Stimulated activated CD8-positive, alpha-beta memory T cell treated with anti-CD3 and anti-CD28 coated beads, Interleukin-7, amount 100 ng/mL, for 48 hours (primary cell): ENCODE measurements around the gene TMEM248.
"Not testable (repeated sequence)": the region's sequence is repeated elsewhere in the genome, so short reads cannot be mapped to it uniquely, and the experiment has no call there.

Experiments used
- DNase-seq, 2 donors: peaks; one replicate each; pipeline ENCODE4 v3.0.0-alpha.2; 2020; ENCODE audit warnings: low read depth in 1 of 2; ENCODE audit errors: extremely low read depth in 1 of 2

TMEM248 gene

DNA sequence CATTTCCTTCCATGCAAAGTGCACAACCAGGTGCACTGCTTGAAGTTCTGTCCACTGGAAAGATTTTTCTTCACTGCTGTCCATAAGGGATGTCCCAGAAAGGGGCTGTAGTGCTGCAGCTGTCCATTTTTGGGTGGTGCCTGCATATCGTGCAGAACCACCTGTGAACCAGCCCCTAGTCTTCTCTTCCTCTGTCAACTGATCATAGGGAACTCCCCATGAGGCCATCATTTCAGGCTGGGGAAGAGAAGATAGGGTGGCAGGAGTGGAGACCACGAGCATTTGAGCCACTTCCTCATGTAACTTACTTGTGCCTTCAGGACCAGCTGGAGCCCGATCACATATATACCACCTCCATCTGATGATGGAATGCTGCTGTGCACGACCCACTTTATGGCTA, 12.4 kb upstream of the TMEM248 start:
- not testable (repeated sequence) for DNase-seq

GRCh38 chr7:66910789-66911188, 10.2 kb upstream of the TMEM248 start:
- DNase-seq, result no peak

DNA sequence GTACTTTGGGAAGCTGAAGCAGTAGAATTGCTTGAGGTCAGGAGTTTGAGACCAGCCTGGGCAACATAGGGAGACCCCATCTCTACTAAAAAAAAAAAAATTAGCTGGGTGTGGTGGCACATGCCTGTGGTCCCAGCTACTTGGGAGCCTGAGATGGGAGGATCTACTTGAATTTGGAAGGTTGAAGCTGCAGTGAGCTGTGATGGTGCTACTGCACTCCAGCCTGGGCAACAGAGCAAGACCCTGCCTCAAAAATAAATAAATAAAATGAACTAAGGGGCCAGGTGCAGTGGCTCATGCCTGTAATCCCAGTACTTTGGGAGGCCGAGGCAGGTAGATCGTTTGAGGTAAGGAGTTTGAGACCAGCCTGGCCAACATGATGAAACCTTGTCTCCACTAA, 9.8 kb upstream of the TMEM248 start:
- not testable (repeated sequence) for DNase-seq

DNA sequence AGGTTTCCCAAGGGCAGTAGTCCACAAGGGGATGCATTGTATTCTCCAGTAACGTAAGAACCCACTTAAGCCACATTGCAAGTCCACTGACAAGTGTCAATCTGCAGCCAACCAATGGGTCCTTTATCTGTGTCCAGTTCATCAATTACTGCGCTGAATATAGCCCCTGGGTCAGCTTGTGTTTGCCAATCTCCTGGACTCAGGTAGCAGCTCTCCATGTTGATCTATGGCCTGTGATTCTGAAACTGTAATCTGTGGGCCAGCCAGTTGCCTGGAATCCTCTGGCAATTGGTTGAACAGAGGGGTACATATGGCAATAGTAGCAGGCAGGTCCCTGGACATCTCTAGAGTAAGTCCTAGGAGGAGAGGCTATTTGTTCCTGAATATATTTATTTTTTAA, 8.8 kb upstream of the TMEM248 start:
- no peak for DNase-seq

GRCh38 chr7:66913118-66914037, 7.6 kb upstream of the TMEM248 start:
- no peak for DNase-seq

DNA sequence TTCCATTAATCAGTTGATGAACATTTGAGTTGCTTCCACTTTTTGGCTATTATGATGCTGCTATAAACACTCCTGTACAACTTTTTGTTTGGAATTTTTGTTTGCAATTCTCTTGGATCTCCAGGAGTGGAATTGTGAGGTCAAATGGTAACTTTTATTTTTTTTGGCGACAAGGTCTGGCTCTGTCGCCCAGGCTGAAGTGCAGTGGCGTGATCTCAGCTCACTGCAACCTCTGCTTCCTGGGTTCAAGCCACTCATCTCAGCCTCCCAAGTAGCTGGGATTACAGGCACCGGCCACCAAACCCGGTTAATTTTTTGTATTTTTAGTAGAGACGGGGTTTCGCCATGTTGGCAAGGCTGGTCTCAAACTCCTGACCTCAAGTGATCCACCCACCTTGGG, 3.1 kb upstream of the TMEM248 start:
- not testable (repeated sequence) for DNase-seq

GRCh38 chr7:66919304-66919703, 1.7 kb upstream of the TMEM248 start:
- no peak for DNase-seq

DNA sequence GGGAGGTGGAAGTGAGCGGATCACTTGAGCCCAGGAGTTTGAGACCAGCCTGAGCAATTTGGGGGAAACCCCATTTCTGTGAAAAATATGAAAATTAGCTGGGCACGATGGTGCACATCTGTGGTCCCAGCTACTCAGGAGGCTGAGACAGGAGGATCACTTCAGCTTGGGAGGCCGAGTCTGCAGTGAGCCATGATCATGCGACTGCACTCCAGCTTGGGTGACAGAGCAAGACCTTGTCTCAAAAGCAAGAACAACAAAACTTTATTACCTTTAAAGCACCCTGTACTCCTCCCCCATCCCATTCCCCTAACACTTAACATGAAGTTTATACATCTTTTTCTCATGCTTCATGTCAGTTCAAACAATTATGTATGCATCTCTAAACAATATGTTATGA, 1.3 kb upstream of the TMEM248 start:
- no peak for DNase-seq

GRCh38 chr7:66920256-66920655, 769 bp upstream of the TMEM248 start:
- no peak for DNase-seq

GRCh38 chr7:66921396-66921917, 432 bp downstream of the TMEM248 start:
- no peak for DNase-seq

GRCh38 chr7:66921918-66922486, 977 bp downstream of the TMEM248 start:
- DNase-seq, result no peak

- no peak for DNase-seq
These were observed 4.2 kb downstream of the TMEM248 start for GRCh38 chr7:66925255-66925654.

DNA sequence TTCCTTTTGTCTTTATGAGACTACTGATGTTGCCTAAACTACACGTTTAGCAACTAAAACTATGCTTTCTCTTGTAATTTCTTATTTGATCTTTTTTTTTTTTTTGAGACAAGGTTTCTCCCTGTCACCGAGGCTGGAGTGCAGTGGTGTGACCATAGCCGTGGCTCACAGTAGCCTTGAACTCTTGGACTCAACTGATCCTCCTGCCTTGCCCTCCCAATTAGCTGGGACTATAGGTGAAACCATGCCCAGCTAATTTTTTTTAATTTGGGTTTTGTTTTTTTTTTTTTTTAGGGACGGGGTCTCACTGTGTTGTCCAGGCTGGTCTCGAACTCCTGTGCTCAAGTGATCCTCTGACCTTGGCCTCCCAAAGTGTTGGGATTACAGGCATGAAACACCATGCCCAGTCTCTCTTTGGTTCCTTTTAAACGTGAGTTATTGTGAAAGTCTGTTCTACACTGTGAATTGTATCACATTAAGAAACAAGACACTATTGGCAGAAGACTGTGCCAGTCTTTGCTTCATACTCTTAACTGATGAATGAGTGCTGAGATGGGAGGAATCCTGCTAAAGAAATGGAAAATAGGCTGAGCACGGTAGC, 6.4 kb downstream of the TMEM248 start:
- DNase-seq, result no peak

DNA sequence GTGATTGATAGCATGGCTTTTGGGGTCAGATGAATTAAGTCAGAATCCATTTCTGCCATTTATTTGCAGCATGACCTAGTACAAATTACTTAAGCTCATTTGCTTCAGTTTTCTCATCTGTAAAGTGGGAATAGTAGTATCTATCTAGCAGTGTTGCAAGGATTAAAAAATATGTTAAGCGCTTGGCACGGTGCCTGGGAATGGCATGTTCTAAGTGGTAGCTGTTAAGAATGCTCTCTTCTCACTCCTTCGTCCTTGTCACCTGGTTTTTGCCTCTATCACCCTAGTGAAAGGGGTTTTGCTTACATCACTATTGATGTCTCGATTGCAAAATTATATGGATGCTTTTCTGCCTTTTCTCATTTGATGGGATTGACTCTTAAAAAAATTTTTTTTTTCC, 7.4 kb downstream of the TMEM248 start:
- no peak for DNase-seq

DNA sequence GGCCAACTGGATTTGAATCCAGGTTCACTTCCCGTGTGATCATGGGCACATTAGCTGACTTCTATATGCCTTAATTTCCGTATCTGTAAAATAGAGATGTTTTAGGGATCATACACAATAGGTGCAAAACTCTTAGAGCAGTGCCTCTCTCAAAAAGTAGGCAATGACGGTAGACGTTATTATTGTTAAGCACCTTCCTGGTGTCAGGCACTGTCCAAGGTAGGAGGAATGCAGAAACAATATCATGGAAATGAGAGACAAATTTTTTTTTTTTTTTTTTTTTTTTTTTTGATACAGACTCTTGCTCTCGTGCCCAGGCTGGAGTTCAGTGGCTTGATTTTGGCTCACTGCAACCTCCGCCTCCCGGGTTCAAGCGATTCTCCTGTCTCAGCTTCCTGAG, 8.1 kb downstream of the TMEM248 start:
- no peak for DNase-seq

DNA sequence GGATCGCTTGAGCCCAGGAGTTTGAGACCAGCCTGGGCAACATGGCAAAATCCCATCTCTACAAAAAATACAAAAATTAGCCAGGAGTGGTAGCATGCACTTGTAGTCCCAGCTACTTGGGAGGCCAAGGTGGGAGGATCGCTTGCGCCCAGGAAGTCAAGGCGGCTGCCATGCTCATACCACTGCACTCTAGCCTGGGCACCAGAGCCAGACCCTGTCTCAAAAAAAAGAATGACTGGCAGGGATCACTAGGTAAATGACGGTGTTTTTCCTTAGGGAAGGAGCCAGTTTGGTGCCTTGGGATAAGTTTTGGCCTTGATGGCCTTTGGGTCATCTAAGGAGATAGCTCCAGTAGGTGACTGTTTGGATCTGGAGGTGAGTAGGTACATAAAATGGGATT, 8.9 kb downstream of the TMEM248 start:
- DNase-seq, result no peak

DNA sequence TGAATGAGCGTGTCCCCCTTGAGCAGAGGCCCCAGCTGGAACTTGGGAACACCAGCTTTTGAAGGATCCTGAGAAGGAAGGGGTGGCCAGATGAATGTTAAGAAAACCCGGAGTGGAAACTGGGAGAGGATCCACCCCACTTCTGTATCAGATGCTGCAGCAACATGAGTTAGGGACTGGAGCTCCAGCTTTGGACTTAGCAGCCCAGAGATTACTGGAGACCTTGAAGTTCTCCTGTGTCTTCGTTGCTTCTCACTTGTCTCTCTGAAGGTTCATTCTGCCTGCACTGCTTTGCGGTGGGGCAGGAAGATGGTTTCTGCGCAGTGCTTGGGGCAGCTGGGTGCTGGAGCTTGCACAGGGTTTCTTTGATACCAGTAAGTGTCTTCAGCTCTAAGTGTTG, 9.3 kb downstream of the TMEM248 start:
- no peak for DNase-seq

GRCh38 chr7:66933469-66933868, 12.4 kb downstream of the TMEM248 start:
- no peak for DNase-seq

GRCh38 chr7:66937940-66938339, 16.9 kb downstream of the TMEM248 start:
- no peak for DNase-seq

DNA sequence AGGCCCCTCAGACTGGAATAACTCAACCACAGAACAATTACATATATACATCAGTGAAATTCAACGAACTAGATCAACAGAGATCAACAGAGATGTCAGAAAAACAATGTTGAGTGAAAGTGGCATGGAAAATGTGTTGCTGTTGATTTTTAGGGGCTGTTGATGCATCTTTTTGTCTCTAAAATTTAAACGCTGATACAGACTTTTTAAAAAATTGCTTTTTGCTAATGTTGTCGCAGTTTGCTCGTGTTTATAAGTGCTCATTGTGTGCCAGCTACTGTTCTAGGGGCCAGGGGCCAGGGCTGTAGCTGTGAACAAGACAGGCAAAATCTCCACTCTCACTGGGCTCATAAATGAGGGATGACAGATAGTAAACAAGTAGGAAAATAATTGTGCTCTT, 18.3 kb downstream of the TMEM248 start:
- DNase-seq, result no peak

DNA sequence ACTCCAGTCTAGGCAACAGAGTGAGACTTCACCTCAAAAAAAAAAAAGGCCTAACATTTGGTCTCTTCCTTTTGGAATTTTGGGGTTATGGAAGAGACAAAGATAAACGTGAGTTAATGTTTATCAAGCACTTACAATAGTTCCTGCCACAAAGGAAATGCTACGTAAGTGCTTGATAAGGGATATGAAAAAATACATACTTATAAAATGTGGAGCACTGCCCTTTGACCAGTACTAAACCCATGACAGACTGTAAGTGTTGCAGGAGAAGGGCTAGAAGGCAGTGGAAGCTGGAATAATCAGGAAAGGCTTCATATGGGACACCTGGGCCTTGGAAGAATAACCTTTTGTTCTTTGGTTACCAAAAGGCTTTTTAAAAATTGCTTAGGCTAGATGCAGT, 25.5 kb downstream of the TMEM248 start:
- DNase-seq, result no peak
